Measurements from ENCODE around the gene ACADVL. TPM values are rescaled to one million over a fixed set of nuclear protein-coding genes. Genes with fewer than 3 reads are reported as not detected.

The ACADVL gene
- total and polyA plus RNA-seq, 2 of the 4 experiments (the other 2 are of a cell fraction): 139 to 752 TPM

GRCh38 chr17:7228920-7229319 is 9.2 kb downstream of the ACADVL start:
- dilution Hi-C loops (cut with HindIII; ENCODE audit: low sequenced_read_pairs, unreplicated experiment): no loop called here
- Histone ChIP-seq H2BK20ac (ENCODE audit: low read depth, low read length) (no peak overlapping the region), H3K9me1 (ENCODE audit: insufficient read depth, low read length) (peaks cover 6% of the 10 kb centered on the region), H3K56ac (ENCODE audit: extremely low read depth, insufficient read depth, low read length) (no peak overlapping the region), H2BK120ac (ENCODE audit: low read depth, low read length) (no peak overlapping the region), H3K4me1 (ENCODE audit: control insufficient read depth, insufficient read depth, low read length) (no peaks in the 10 kb centered on the region; the same call in 1 of the 2 replicates), H3K9me3 (ENCODE audit: control insufficient read depth, insufficient read depth, low read length) (no peaks in the 10 kb centered on the region), H3K23ac (ENCODE audit: low read depth, low read length) (no peak overlapping the region), H3K18ac (ENCODE audit: low read depth, low read length) (no peak overlapping the region), H4K8ac (ENCODE audit: low read depth in 2 of 2, low read length in 2 of 2) (no peak overlapping the region), H3K14ac (replicated peaks; ENCODE audit: low read depth, low read length) (no peak overlapping the region), H2AFZ (replicated peaks; ENCODE audit: low read length, poor library complexity) (no peak overlapping the region), H4K91ac (ENCODE audit: insufficient read depth, low read depth, low read length) (no peak overlapping the region), H2AK9ac (replicated peaks; ENCODE audit: low read depth, low read length, poor library complexity) (no peak overlapping the region), H3K4me3 (ENCODE audit: insufficient read depth, low read depth, low read length) (no peak overlapping the region), H4K5ac (ENCODE audit: low read depth, low read length) (no peak overlapping the region), H3K27ac (ENCODE audit: insufficient read depth, low read length) (no peak overlapping the region), H3K4ac (ENCODE audit: low read depth, low read length) (no peak overlapping the region), H3K36me3 (ENCODE audit: control insufficient read depth, insufficient read depth, low read length) (peaks cover 60% of the 10 kb centered on the region), H3K9ac (ENCODE audit: low read depth, low read length) (no peak overlapping the region), H3K27me3 (ENCODE audit: control insufficient read depth, insufficient read depth, low read length) (no peaks in the 10 kb centered on the region), H2BK5ac (ENCODE audit: low read depth, low read length, poor library complexity, severe bottlenecking) (no peak overlapping the region), H3K79me1 (ENCODE audit: low read depth in 1 of 2, low read length in 2 of 2) (peaks cover 8 to 75% of the 10 kb centered on the region in 2 experiments; a peak in 3 of 4 replicates), H3K4me2 (ENCODE audit: low read depth, low read length) (no peak overlapping the region), H2AK5ac (ENCODE audit: low read depth, low read length) (no peak overlapping the region), H4K20me1 (ENCODE audit: insufficient read depth, low read length) (peaks cover 28% of the 10 kb centered on the region), H2BK15ac (ENCODE audit: low read depth, low read length) (no peak overlapping the region)
- WGBS, 2 experiments (ENCODE audit: extremely low coverage in 2 of 2, insufficient read length in 1 of 2): 100% methylated on average over 7 of the region's 14 CpGs; no CpG with 5 or more reads in 1 of the 2 experiments
- in situ Hi-C loops (cut with MboI; ENCODE audit: low sequenced_read_pairs): loop anchor here (25.0 kb wide), 1 partner anchor 933 kb away; the partner anchor contains the start of genes PER1 and VAMP2
- ChIA-PET POLR2A (ENCODE audit: unreplicated experiment) (interaction anchor here (1.3 kb wide), 1 partner anchor 10 kb away, joined by 4 read pairs; the partner anchor contains the start of genes ACADVL and DLG4), CTCF (no interaction called here)
- ATAC-seq (ENCODE audit: low read depth): no peak
- no peak for DNase-seq
- BruUV-seq (replicated peaks): no TSS peak
- TF ChIP-seq RFX5 (IDR thresholded peaks at IDR 0.05; ENCODE audit: low read depth, low read length) (no peak), BHLHE40 (IDR thresholded peaks at IDR 0.05; ENCODE audit: low read depth, low read length) (no peak), MAFK (IDR thresholded peaks at IDR 0.05; ENCODE audit: low read depth, low read length) (no peak), SMC3 (IDR thresholded peaks at IDR 0.05; ENCODE audit: low read depth, low read length) (no peak), CHD1 (IDR thresholded peaks at IDR 0.05; ENCODE audit: low read depth, low read length) (no peak), CEBPB (IDR thresholded peaks at IDR 0.05; ENCODE audit: low read depth, low read length) (no peak), POLR2A (IDR thresholded peaks at IDR 0.05; ENCODE audit: low read depth, low read length) (no peak)
- TF ChIP-seq, protein P1, sequence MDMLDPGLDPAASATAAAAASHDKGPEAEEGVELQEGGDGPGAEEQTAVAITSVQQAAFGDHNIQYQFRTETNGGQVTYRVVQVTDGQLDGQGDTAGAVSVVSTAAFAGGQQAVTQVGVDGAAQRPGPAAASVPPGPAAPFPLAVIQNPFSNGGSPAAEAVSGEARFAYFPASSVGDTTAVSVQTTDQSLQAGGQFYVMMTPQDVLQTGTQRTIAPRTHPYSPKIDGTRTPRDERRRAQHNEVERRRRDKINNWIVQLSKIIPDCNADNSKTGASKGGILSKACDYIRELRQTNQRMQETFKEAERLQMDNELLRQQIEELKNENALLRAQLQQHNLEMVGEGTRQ (IDR thresholded peaks at IDR 0.05; ENCODE audit: low read depth, low read length): no peak
- TF ChIP-seq, protein P2, sequence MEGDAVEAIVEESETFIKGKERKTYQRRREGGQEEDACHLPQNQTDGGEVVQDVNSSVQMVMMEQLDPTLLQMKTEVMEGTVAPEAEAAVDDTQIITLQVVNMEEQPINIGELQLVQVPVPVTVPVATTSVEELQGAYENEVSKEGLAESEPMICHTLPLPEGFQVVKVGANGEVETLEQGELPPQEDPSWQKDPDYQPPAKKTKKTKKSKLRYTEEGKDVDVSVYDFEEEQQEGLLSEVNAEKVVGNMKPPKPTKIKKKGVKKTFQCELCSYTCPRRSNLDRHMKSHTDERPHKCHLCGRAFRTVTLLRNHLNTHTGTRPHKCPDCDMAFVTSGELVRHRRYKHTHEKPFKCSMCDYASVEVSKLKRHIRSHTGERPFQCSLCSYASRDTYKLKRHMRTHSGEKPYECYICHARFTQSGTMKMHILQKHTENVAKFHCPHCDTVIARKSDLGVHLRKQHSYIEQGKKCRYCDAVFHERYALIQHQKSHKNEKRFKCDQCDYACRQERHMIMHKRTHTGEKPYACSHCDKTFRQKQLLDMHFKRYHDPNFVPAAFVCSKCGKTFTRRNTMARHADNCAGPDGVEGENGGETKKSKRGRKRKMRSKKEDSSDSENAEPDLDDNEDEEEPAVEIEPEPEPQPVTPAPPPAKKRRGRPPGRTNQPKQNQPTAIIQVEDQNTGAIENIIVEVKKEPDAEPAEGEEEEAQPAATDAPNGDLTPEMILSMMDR (conservative IDR thresholded peaks at IDR 0.05; ENCODE audit: low read depth, low read length): no peak
- intact Hi-C loops (cut with micrococcal nuclease): no loop called here

Measured in IMR-90 (cell line).